ENCODE measurements around the gene AGAP1.

Gene AGAP1

DNA sequence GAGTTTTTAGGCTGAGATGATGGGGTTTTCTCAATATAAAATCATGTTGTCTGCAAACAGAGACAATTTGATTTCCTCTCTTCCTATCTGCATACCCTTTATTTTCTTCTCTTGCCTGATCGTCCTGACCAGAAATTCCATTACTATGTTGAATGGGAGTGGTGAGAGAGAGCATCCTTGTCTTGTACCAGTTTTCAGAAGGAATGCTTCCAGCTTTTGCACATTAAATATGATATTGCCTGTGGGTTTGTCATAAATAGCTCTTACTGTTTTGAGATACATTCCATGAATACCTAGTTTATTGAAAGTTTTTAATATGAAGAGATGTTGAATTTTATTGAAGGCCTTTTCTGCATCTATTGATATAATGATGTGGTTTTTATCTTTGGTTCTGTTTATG lies 492.5 kb downstream of the AGAP1 start:
- no peak for DNase-seq

DNA sequence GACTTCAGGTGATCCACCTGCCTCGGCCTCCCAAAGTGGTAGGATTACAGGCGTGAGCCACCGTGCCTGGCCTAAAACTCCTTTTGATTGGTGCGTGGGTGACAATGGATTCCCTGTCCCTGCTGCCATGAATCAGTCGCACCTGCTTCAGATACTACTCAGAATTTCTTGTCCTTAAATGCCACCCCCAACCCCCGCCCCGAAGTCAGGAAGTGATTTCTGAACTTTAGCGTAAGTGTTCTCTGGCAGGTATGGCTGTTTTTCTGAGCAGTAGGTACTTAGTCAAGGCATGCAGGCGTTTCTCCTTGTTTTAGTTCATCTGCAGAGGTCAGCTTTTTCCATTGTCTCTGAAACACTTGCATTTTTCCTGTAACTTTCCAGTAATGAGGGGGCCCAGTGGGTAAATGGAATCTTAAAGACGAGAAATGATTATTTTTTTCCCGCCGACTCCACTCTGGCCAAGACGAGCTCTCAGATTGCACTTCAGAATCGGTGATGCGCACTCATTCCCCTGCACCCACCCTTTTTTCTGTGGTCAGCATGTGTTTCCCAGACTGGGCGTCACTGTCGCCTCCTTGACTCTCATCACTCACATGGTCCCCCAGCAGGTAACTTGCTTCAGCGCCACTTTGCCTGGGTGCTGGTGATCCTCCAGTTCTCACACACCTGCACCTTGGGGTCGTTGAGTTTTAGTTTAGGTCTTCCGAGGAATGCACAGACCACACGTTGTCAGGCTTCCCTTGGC lies 494.6 kb downstream of the AGAP1 start:
- no peak for DNase-seq

DNA sequence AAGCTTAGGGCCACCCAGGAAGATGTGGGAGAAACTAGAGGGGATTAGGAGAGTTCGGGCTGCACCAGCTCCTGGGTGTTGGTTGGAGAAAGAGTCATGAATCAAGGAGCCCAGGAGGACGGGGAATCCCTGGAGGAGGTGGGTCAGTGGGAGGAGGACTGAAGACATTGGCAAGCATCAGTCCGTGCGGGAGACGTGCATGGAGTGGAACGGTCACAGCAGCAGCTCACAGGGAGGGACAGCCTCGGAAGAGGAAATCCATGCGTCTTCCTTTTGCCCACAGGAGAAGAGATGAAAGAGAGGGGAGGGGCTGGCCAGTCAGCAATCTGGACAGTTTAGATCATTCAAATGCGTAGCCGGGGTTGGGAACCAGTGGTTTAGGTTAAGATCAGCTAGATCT lies 495.7 kb downstream of the AGAP1 start:
- no peak for DNase-seq

DNA sequence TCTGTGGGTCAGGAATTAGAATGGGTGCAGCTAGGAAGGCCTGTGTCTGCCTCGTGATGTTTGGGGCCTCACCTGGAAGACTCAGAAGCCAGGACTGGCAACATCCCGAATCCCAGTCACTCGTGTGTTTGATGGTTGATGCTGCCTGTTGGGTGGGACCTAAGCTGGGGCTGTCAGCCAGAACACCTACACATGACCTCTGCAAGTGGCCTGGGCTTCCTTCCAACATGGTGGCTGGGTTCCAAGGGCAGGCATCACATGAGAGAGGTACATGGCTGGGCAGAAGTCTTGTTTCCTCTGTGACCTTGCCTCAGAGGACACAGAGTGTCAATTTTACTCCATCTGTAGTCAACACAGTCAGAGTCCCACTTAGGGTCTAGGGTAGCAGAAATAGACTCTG lies 496.5 kb downstream of the AGAP1 start:
- DNase-seq: no peak

DNA sequence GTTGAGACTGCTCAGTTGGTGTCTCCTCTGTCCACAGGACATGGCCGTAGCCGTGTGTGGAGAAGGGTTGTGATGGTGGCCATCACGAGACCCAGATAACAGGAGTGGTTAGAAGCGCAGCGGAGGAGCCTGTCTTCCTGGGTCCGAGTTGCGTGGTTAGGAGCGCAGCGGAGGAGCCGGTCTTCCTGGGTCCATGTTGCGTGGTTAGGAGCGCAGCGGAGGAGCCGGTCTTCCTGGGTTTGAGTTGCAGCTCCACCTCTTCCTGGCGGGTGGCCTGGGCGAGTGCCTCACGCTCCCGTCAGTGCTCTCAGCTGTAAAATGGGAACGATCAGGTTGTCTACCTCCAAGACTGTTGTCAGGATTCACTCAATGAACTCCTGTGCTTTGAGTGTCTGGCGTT lies 498.2 kb downstream of the AGAP1 start:
- no peak for DNase-seq

DNA sequence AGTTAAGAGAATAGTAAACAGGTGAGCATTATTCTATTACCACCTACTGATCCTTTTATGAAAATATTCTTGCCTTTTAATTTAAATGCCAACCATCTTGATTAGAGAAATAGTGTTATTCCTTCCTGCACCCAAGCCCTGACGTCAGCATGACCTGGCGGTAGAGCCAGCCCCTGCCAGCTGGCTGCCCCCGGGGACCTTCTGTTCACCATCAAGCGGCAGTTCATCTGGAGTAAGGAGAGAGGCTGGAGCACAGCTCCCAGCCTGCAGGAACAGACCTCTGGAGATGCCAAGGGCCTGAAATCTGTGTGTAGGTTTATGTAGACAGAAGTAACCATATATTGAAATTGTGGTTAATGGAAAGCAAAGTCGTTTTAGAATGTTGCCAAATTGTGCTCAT lies 502.6 kb downstream of the AGAP1 start:
- no peak for DNase-seq

DNA sequence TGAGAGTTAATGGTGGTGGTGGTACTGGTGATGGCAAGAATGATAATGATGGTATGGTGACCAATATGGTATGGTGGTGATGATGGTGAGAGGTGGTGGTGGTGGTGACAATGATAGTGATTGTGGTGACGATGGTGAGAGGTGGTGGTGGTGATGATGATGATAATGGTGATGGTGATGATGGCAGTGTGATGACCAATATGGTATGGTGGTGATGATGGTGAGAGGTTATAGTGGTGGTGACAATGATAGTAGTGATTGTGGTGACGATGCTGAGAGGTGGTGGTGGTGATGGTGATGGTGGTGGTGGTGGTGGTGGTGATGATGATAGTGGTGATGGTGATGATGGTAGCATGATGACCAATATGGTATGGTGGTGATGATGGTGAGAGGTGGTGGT lies 505.2 kb downstream of the AGAP1 start:
- DNase-seq: no peak

DNA sequence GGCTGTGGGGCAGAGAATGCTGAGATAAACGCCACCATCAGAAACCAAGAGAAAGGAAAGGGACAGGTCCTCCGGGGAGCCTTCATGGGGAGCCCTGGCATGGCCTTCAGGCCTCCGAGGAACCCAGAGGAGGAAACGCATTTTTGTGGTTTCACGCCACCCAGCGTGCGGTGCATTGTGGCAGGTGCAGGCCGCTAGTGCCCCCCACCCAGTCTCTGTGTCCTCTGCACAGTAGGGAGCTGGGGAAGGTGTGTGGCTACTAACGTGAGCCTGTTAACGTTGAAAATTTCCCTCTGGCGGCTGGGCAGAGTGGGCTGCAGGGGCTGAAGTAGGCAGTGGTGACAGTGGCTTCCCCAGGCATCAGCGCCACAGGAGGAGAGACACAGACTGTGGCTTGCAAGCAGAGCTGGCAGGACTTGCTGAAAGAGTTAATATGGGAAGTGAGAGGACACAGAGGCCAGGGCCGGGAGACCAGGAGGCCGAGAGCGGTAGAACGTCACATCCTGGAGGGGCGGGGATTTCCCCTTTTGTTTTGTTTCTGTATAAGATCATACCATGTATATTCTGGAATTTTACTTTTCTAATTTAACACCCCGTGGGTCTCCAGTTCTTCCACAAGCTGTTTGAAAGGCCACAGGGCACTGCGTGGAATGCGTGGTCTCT lies 507.5 kb downstream of the AGAP1 start:
- DNase-seq: no peak

DNA sequence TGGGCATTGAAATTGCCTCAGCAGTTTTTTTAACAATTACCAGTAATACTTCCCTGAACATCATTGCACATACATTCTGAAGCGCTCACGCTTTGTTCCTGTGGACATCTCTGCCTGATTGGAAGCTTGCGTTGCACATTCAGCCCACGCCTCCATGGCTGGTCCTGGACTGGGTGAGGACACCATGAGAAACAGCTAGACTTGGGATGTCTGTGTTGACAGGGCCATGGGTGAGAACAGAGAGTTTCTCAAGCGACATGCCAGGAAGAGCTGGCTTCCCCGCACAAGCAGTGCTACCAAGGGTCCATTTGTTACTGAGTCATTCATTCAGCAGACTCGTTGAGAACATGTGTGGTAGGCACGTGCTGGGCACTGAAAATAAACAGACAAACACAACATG lies 508.0 kb downstream of the AGAP1 start:
- DNase-seq: no peak

DNA sequence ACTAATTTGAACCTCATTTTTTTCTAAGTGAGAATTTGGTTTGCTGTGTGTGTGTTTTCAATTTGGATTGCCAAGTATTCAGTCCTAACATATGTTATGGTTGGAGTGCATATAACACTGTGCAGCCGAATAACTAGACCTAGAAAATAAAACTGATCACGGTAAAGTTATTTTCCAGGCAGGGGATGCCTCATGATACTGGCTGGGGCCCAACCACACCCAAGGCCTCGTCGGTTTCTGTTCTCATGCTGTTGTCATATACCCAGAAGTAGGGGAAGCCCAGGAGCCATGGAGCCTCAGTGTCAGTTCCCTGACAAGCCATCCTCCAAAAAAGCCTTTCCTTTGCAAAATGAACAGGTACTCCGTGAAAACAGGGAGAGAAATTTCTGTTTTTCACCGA lies 514.2 kb downstream of the AGAP1 start:
- no peak for DNase-seq

DNA sequence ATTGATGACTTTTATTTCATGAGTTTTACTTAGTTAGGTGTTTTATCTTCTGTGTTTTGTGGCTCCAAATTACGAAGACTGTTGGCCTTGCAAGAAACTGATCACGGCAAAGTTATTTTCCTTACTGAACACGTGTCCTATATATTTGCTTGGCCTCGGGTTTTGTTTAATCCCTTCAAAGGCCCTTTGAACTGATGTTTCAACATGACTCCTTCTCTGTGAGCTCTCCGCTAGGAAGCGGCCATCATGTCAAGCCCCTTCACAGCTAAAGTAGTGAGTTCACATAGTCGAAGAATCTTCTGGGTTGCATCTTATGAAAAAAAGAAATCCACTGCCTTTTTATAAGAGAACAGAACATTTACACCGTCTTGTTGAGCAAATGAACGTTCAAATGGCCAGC lies 515.0 kb downstream of the AGAP1 start:
- DNase-seq: no peak

DNA sequence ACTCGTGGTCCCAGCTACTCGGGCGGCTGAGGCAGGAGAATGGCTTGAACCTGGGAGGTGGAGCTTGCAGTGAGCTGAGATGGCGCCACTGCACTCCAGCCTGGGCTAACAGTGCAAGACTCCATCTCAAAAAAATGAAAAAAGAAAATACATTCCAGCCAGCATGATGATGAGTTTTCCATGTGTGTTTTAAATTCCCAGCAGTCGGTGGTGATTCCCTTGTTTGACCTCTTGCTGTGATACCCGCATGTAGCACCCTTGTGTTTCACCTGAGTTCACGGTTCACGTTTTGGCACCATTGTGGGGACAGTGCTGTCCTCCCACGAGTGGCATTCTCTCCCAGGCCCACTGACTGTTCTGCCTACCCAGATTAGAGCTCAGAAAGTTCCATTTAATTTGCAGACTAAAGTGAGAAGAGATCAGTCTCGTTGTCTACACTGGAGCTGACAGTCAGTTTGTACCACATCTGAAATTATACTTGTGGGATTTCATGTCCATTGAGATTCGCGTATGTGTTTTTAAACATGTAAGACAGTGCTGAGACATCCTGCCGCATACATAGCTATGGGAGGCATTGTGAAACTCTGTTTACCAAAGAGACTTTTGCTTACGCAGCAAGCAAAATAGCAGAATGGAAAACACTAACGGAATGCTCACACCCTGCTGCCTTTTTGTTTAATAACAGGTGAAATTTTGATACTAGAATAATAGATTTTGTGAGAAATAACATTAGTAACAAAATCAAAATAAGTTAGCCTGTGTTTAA lies 517.3 kb downstream of the AGAP1 start:
- DNase-seq: no peak

DNA sequence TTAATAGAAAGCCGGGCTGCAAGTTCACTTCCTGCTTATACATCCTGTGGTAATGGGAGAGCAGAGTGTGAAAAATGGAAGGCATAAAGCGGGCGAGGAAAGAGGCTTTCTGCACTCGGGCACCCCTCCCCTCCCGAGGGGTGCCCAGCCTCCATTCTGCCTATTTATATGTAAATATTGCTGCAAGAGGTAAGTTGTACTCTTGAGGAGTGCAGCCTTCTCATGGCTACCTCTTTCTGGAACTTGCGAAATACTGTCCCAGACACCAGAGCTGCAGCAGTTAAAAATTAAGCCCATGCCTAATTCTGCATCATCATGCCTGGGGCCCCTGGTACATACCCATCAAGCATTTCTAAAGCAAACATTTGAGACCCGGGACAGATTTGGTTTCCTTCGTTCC lies 518.3 kb downstream of the AGAP1 start:
- DNase-seq: no peak

DNA sequence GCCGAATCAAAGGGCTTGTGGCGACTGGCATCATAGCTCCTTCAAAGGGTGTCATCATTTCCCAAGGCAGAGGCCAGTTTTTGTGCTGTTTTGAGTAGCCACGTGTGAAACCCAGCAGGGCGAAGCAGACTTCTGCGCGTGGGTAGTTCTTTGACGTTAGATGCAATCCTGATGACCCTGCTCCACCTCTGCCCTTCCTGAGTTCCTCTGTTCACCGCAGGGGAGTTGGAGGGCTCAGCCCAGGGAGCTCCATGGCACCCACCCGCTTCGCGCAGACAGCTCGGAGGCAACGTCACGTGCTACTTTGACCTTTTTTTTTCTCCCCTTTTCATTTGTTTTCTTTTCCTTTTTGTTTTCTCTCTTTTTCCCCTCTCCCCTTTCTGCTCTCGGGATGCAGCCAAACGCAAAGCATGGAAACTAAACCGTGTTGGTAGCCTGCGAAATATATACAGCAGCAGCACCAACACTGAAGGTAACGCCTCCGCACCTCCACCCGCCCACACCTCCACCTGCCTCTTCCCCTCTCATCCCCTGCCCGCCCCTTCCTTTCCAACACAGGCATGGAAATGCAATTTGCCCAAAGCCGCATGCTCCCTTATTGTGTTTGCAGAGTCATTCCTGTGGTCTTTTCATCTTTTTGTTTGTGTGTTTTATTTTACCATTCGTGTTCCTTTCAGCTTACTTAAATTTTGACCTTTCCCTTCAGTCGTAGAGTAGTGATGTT lies 520.7 kb downstream of the AGAP1 start:
- DNase-seq: no peak

DNA sequence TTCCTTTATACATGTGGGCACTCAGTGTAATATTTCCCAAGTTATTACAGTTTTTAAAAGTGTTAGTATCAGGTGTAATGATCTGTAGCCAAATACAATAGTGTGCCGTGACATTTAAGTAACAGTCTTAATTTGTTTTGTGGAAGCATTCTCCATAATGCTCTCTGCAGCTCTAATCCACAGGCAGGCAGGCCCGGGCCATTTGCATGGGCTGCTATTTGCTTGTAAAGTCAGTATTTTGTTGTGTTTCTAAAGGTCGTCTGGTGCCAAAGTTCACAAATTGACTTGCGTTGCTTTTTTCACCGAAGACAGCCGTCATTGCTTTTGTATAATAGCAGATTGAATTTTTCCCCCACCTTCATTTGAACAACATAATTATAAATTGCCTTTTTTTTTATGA lies 521.3 kb downstream of the AGAP1 start:
- DNase-seq: no peak

DNA sequence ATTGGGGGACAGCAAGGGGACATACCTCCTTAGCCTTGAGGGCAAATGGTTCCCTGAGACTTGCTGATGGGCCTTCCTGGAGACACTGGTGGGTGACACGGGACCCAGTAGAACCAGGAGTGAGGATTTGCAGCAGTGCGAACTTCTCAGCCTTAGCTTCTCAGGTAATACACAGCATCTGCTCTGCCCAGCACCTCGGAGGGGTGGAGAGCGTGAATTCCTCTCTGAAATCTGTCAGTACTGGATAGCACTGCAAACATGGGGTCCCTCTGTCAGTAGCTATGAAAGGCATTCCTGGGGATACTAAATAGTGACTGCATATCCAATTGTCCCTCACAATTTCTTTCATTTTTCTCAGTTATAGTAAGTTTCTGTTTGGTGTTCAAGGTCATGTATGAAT lies 522.7 kb downstream of the AGAP1 start:
- no peak for DNase-seq

DNA sequence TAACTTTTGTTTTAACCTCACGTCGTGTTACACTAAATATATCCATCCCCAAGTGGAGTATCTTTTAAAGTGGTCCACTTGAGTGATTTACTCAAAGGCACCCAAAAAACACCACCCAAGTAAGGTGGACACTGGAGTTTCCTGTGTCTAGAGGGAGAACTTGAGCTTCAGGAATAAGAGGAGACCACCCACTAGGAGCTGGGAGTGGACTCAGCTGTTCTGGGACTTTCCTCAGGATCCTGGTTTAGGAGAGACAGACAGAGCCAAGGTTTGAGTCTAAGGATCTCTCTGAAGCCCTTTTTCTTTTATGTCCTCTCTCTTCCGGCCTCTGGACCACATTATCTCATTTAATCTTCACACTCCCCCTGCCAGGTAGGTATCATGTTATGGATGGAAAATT lies 523.6 kb downstream of the AGAP1 start:
- no peak for DNase-seq

DNA sequence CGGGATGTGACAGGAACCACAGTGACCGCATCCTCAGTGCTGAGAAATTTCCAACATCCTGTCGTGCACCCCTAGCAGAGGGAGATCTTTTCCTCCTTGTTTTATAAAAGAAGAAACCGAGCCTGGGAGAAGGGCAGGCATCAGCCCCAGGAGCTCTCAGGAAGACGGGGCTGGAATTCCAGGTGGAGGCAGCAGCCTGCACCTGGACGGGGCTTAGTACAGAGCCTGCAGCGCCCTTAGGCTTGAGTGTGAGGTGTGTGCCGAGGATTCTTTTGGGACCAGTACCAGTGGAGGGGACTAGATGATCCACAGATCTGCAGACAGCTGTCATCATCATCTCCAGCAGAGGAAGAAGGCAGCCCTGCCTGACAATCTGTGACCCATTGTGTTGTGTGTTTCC lies 525.6 kb downstream of the AGAP1 start:
- DNase-seq: no peak

DNA sequence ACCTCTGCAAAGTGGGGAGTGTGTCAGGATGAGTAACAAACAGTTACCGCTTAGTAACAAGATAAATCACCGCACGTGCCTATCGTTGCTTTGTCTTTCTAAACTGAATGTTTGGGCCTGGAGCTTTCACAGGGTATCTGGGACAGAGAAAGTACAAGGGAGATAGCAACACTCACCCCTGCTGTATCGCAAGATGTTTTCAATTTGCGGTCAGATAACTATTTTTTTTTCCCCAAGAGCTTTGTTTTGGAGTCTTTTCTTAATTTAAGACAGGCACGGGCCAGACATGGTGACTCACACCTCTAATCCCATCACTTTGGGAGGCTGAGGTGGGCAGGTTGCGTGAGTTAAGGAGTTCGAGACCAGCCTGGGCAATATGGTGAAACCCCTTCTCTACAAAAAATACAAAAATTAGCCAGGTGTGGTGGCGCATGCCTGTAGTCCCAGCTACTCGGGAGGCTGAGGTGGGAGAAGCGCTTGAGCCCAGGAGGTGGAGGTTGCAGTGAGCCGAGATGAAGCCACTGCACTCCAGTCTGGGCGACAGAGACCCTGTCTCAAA lies 527.7 kb downstream of the AGAP1 start:
- no peak for DNase-seq

DNA sequence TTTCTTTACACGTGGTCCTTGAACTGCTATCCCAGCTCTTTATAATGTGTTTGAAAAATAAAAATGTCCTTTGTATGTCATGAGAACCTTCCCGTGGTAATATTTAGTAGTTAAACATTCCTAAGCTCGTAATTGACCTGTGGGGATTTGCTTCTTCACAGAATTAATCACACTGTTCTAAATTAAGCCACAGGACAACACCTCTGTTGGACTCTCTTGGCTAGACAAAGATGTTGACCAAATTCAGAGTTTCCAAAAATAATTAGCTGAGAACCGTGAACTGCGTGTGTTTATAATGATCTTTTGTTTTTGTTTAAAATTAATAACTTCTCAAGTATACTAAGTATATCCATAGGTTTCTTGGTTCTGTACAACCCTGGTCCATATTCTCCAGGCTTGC lies 528.3 kb downstream of the AGAP1 start:
- no peak for DNase-seq

DNA sequence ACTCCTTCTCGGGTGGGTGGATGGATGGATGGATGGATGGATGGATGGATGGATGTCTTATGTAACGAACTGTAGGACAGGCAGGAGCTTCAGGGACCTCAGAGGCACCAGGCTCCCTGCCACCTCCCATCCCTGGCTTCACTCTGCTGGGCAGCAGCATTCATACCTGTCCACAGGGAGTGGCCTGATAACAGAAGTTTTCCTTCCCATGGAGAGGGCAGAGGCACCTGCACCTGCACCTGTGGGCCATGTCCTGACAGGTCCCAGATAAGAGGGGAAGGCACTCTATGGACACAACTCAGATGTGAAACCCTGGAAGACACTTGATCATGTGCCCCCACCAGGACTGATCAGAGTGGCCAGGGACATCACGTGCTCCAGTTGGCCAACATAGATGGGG lies 532.0 kb downstream of the AGAP1 start:
- no peak for DNase-seq

DNA sequence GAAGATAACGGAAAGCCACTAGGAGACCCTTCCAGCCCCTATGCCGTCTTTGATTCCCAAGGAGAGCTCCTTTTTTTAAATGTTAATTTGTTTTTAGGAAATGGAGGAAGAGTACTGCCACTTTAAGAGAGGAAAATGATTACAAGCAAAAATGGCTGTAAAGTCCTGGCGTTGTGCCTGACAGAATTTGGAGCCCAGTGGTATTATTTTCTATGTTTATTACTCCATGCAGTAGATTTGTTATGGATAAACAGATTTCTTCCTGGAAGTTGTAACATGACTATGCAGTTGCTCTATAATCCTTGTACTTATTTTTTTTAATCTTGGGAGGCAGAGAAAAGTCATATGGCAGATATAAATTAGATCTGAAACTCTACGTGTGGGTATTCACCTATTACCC lies 533.0 kb downstream of the AGAP1 start:
- DNase-seq: no peak

DNA sequence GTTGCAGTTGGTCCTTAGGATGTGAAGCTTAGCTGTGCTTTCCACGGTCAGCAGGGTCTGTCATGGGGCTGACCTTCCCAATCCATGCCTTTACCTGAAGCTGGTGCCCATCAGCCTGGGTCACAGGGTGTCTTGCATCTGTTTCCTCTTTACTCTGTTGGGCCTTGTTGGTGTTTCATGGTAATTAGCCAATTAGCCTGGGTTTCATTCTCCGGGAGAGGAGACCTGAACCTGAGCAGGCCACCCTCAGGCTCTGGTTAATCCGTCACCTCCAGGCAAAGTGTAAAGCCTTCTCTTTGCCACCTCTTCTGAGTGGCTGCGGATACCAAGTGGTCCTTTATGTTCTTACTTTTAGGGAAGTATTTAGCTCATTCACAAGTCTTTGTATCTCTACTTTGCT lies 534.2 kb downstream of the AGAP1 start:
- no peak for DNase-seq

All from stimulated activated CD8-positive, alpha-beta memory T cell treated with anti-CD3 and anti-CD28 coated beads, Interleukin-4, amount 100 ng/mL, for 48 hours (primary cell).